Thyroid gland (tissue), 4 donors: ENCODE data around the gene NFYC. TPM values are rescaled to one million over a fixed set of nuclear protein-coding genes. Genes with fewer than 3 reads are reported as not detected.

Experiments
- DNase-seq, 2 donors: peaks; one replicate each; pipeline ENCODE4 v3.0.0-alpha.2; 2019
- H3K27ac ChIP-seq, 3 donors: fragments of 200-600 bp; sonication (generic); 1 replicate in 2 of 3; 2 replicates in 1 of 3; pipeline ENCODE4 v1.5.1; 2016 to 2019; ENCODE audit warnings: mild to moderate bottlenecking in 1 of 3, moderate library complexity in 1 of 3
- H3K27me3 ChIP-seq: fragments of 200-600 bp; sonication (generic); one replicate; pipeline ENCODE4 v1.5.1; 2019
- H3K36me3 ChIP-seq, 2 donors: fragments of 200-600 bp; sonication (generic); one replicate each; pipeline ENCODE4 v1.5.1; 2016 to 2019
- H3K4me1 ChIP-seq, 2 donors: fragments of 200-600 bp; sonication (generic); one replicate each; pipeline ENCODE4 v1.5.1; 2017 to 2019
- H3K4me3 ChIP-seq, 3 donors: fragments of 200-600 bp; sonication (generic); replicated peaks in 1 of 3; 1 replicate in 2 of 3; 2 replicates in 1 of 3; pipeline ENCODE4 v1.5.1; 2016; ENCODE audit warnings: mild to moderate bottlenecking in 1 of 3
- H3K9me3 ChIP-seq: fragments of 200-600 bp; sonication (generic); one replicate; pipeline ENCODE4 v1.5.1; 2017
- POLR2A ChIP-seq, 2 donors: fragments of 450-650 bp; IDR thresholded peaks; one replicate each; pipeline ENCODE4 v1.6.1; 2017; ENCODE audit warnings: antibody characterized with exemption in 2 of 2, mild to moderate bottlenecking in 2 of 2, moderate library complexity in 1 of 2
- WGBS, 2 donors: methylation state at CpG; one replicate each; pipeline ENCODE4 v1.1.5; 2017; 5-methylcytosine and 5-hydroxymethylcytosine counted together
- intact Hi-C: fragments of 100-400 bp; cut with DNase I; formaldehyde crosslinking; loops from one replicate; pipeline ENCODE4 v1.15.1; 2023
- total RNA-seq, 4 donors: library from RNA; depleted of rRNA; stranded (reverse); fragments of >200 nt; gene quantifications; one replicate each; pipeline ENCODE4 v1.2.3, GENCODE V29; 2016
- TF ChIP-seq, protein P1 (sequence below), 6 experiments: fragments of 200-600 bp in 3 of 6; fragments of 450-650 bp in 3 of 6; sonication (generic) in 3 of 6; IDR thresholded peaks; one replicate each; pipeline ENCODE4 v1.5.1; 2016 to 2019; ENCODE audit warnings: antibody characterized with exemption in 6 of 6, mild to moderate bottlenecking in 2 of 6, inconsistent platforms in 1 of 6, moderate library complexity in 1 of 6

Gene NFYC
- total RNA-seq, 4 donors from 2014 or later = 70.5 to 175 (median 96.7) TPM

DNA sequence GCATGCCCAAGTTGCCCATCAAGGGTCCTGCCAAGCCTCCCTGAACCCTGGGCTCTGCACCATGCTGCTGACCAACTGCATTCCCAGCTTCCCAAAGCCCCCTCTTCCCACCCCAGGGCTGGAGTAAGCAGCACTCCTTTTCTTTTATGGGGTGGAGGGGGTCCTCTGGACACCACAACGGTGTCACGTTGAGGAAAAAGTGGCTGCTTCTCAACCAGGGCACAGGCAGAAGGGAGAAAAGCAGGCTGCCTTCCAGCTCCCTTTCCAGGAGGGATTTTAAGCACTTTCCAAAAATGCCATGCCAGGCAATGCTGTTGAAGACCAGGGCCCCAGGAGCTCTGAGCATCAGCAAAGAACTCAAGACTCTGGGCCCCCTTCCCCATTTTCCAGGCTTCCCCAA, 26.7 kb upstream of the NFYC start:
- Histone ChIP-seq H3K4me3 (peak overlapping the region in 2 of 3 donors; percentile 53 to 67), H3K9me3 (no peaks in the 10 kb centered on the region), H3K27ac (no peak overlapping the region), H3K36me3 (no peaks in the 10 kb centered on the region), H3K27me3 (no peaks in the 10 kb centered on the region), H3K4me1 (peaks cover 0 to 10% of the 10 kb centered on the region in 2 donors)
- intact Hi-C loops = loop anchor here (5.0 kb wide), 1 partner anchor 52 kb away; no protein-coding TSS in a partner anchor
- TF ChIP-seq POLR2A (IDR thresholded peaks at IDR 0.05) = no peak
- TF ChIP-seq, protein P1, sequence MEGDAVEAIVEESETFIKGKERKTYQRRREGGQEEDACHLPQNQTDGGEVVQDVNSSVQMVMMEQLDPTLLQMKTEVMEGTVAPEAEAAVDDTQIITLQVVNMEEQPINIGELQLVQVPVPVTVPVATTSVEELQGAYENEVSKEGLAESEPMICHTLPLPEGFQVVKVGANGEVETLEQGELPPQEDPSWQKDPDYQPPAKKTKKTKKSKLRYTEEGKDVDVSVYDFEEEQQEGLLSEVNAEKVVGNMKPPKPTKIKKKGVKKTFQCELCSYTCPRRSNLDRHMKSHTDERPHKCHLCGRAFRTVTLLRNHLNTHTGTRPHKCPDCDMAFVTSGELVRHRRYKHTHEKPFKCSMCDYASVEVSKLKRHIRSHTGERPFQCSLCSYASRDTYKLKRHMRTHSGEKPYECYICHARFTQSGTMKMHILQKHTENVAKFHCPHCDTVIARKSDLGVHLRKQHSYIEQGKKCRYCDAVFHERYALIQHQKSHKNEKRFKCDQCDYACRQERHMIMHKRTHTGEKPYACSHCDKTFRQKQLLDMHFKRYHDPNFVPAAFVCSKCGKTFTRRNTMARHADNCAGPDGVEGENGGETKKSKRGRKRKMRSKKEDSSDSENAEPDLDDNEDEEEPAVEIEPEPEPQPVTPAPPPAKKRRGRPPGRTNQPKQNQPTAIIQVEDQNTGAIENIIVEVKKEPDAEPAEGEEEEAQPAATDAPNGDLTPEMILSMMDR (IDR thresholded peaks at IDR 0.05) = no peak
- peak; percentile 6 to 8 for DNase-seq
- WGBS, 2 donors = 35 to 57% methylated on average over 2 of the region's 2 CpGs

DNA sequence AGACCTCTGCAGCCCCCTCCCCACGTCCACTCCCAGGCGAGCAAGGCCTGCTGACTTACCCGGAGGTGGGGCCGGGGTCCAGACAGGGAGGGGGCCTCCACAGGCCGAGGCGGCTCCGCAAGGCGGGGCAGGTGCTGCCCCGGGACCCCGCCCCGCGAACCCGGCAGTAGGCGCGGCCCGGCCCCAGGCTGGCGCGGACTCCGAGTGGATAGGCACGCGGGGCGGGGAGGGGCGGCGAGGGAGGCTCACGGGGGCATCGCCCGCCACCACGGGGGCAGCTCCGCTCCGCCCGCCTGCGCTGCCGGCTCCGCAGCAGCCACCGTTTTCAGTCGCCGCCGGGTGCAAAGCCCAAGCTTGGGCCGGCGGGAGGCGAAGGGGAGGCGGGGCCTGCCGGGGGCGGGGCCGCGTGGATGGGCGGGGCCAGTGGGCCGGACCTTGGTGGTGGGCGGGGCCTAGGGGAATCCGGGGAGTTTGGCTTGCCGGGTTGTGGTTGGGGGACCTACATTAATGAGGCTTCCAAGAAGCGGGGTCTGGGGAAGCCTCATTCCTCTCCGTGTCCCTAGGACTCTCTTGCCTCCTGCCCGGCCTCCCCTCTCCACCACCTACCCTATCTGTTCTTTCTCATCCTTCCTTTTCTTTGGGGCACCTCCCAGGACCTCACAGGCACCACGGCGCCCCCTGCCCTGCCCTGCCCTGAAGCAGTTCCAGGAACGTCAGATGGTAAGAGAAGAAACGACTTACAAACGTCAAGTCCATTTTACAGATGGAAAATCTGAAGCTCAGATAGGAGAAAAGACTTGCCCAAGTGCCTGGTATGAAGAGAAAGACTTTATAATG, 26.0 kb upstream of the NFYC start, which contains the start of gene RIMS3:
TSS of gene RIMS3 (minus strand) at position 348 of the 837 bp plus-strand sequence. CDS start 23,757 bp downstream, outside the sequence.
- Histone ChIP-seq H3K36me3 (no peaks in the 10 kb centered on the region), H3K27ac (no peak within 1 kb of the TSS), H3K27me3 (no peaks in the 10 kb centered on the region), H3K9me3 (no peaks in the 10 kb centered on the region), H3K4me1 (peaks cover 0 to 10% of the 10 kb centered on the region in 2 donors), H3K4me3 (peak within 1 kb of the TSS; percentile 34 to 67 (median 53))
- 1 to 4% methylated on average over 10 to 12 of the region's 59 CpGs for WGBS, 2 donors
- intact Hi-C loops = loop anchor here (5.0 kb wide), 1 partner anchor 53 kb away; no protein-coding TSS in a partner anchor
- TF ChIP-seq POLR2A (IDR thresholded peaks at IDR 0.05) = peak in 1 of 2 donors; percentile 32
- TF ChIP-seq, protein P1 (IDR thresholded peaks at IDR 0.05) = no peak
- peak; percentile 67 to 68 for DNase-seq

DNA sequence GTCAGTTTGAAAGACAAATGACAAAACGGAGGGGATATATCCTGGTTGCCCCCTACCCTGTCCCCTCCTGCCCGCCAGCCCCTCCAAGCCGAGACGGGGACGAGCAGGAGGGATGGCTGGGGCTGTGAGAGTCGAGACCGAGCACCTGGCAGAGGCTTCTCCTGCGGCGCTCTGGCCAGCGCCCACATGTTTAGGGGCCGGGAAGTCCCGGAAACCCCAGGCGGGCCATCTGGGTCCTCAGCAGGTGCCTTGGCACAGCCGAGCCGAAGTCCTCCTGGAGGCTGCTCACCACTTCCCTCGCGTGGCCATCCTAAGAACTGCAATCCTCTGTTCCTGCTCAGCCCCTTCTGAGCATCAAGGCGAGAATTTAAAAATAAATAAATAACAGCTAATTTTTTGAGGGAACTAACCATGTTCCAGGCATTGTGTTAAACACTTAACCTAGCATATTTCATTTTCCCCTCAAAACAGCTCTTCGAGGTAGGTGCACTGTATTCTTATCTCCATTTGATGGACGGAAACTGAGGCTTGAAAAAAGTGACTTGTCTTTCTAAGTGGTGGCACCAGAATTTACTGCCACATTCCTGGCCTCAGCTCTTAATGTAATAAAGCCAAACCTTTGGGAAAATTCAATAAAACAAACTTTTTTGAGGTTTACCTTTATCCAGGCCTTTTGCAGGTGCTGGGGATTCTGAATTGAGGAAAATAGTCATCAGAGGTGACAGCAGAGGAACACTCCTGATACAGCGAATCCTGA, 22.6 kb upstream of the NFYC start:
- no peaks in the 10 kb centered on the region for H3K36me3 ChIP-seq
- H3K4me3 ChIP-seq = no peak overlapping the region
- DNase-seq = peak; percentile 77 to 82
- no peaks in the 10 kb centered on the region for H3K27me3 ChIP-seq
- H3K27ac ChIP-seq = no peak overlapping the region
- peaks cover 0 to 10% of the 10 kb centered on the region in 2 donors for H3K4me1 ChIP-seq
- intact Hi-C loops = loop anchor here (5.0 kb wide), 1 partner anchor 57 kb away; no protein-coding TSS in a partner anchor
- WGBS, 2 donors = 16 to 17% methylated on average over 17 to 19 of the region's 21 CpGs
- TF ChIP-seq, protein P1 (IDR thresholded peaks at IDR 0.05) = peak; percentile 77 to 99 (median 88)
- TF ChIP-seq POLR2A (IDR thresholded peaks at IDR 0.05) = no peak
- H3K9me3 ChIP-seq = no peaks in the 10 kb centered on the region

DNA sequence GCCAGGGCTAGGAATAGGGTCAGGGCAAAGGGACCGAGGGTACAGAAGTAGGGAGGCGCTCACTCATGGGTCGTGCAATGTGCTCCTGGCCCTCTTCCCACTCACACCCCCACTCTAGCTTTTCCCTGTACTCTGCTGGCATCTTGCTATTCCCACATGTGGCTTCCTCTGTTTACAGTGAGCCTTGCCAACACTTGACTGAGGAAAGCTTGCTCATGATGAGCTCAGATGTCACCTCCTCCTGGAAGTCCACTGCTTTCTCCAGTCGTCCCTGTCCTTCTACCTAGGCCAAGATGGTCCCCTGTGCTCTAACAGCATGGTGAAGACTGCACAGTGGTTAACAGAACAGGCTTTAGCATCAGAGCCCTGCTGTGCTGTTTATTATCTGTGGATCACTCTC, 18.1 kb upstream of the NFYC start:
- H3K27ac ChIP-seq = no peak overlapping the region
- DNase-seq = no peak
- H3K9me3 ChIP-seq = no peaks in the 10 kb centered on the region
- H3K27me3 ChIP-seq = no peaks in the 10 kb centered on the region
- H3K36me3 ChIP-seq = no peaks in the 10 kb centered on the region
- TF ChIP-seq, protein P1 (IDR thresholded peaks at IDR 0.05) = no peak
- no peak for TF ChIP-seq POLR2A (IDR thresholded peaks at IDR 0.05)
- intact Hi-C loops = no loop called here
- 84 to 85% methylated on average over 4 of the region's 4 CpGs for WGBS, 2 donors
- peaks cover 0 to 4% of the 10 kb centered on the region in 2 donors for H3K4me1 ChIP-seq
- H3K4me3 ChIP-seq = no peak overlapping the region
